HCT116 (cell line): ENCODE data around the gene KRT81. TPM values are rescaled to one million over a fixed set of nuclear protein-coding genes. Genes with fewer than 3 reads are reported as not detected.

Experiments
- ATAC-seq: fragments of 200-7000 bp; cut with Tn5 transposase; 2 replicates; pipeline ENCODE4 v1.9.1; 2020; ENCODE audit warnings: mild to moderate bottlenecking, moderate library complexity
- BruUV-seq: library from RNA; stranded (reverse); fragments of 400-500 nt; replicated peaks from 2 replicates; lab custom pipeline; 2021; lab: Mats Ljungman, UMichigan
- CTCF ChIA-PET: fragments of 300-600 bp; sonication (Branson Sonifier 250); formaldehyde crosslinking; loops from one replicate; lab custom pipeline; 2021; ENCODE audit warnings: antibody characterized with exemption; lab: Charles Lee
- POLR2A ChIA-PET: fragments of 300-600, 350-600 bp; sonication (Branson Sonifier 250); formaldehyde crosslinking; loops from one replicate; lab custom pipeline; 2021; ENCODE audit warnings: antibody characterized with exemption; lab: Charles Lee
- RAD21 ChIA-PET, 2 experiments: fragments of 300-600 bp; sonication (Branson Sonifier 250); formaldehyde crosslinking; loops; one replicate each; lab custom pipeline; 2023; ENCODE audit warnings: low total read pairs in 2 of 2; ENCODE audit not compliant: uncharacterized antibody in 2 of 2, unreplicated experiment in 2 of 2, low non-redundant PET in 1 of 2; lab: Charles Lee
- DNase-seq: peaks from one replicate; pipeline ENCODE4 v3.0.0-alpha.2; 2010; ENCODE audit warnings: low read depth, low spot score
- H2AFZ ChIP-seq: fragments of 200-600 bp; shearing (Covaris generic), sonication (generic); 2 replicates; pipeline ENCODE4 v1.6.1; 2017; ENCODE audit warnings: low read depth, mixed run types, mixed read lengths, antibody characterized with exemption, low read length; ENCODE audit not compliant: poor library complexity, severe bottlenecking
- H3K27ac ChIP-seq: 2 replicates; pipeline ENCODE4 v1.5.1; 2012; ENCODE audit warnings: low read depth, low read length
- H3K27me3 ChIP-seq: fragments of 200-600 bp; sonication (generic); 2 replicates; pipeline ENCODE4 v1.6.1; 2016; ENCODE audit warnings: mixed run types, low read length, mixed read lengths; ENCODE audit not compliant: insufficient read depth
- H3K36me3 ChIP-seq, 2 experiments: fragments of 200-500 bp in 1 of 2; fragments of 200-600 bp in 1 of 2; sonication (Bioruptor generic) in 1 of 2; sonication (generic) in 1 of 2; 2 replicates each; pipeline versions ENCODE4 v1.5.1 to v1.6.1; 2014 to 2016; ENCODE audit warnings: low read length in 2 of 2, inconsistent platforms in 1 of 2, mixed read lengths in 1 of 2, mixed run types in 1 of 2; ENCODE audit not compliant: insufficient read depth in 2 of 2, control insufficient read depth in 1 of 2
- H3K4me1 ChIP-seq, 2 experiments: fragments of 200-600 bp in 1 of 2; sonication (generic) in 1 of 2; 2 replicates each; pipeline versions ENCODE4 v1.5.1 to v1.6.1; 2012 to 2017; ENCODE audit warnings: low read length in 2 of 2, inconsistent platforms in 1 of 2, mild to moderate bottlenecking in 1 of 2, mixed read lengths in 1 of 2, mixed run types in 1 of 2, moderate library complexity in 1 of 2; ENCODE audit not compliant: insufficient read depth in 2 of 2, control insufficient read depth in 1 of 2
- H3K4me2 ChIP-seq: fragments of 200-600 bp; sonication (generic); 2 replicates; pipeline ENCODE4 v1.6.1; 2017; ENCODE audit warnings: mixed run types, low read length, mixed read lengths
- H3K4me3 ChIP-seq, 2 experiments: fragments of 200-600 bp in 1 of 2; sonication (generic) in 1 of 2; replicated peaks in 1 of 2; 2 replicates each; pipeline ENCODE4 v1.5.1; 2011 to 2016; ENCODE audit warnings: low read length in 2 of 2, control low read depth in 1 of 2, low read depth in 1 of 2, mild to moderate bottlenecking in 1 of 2, mixed read lengths in 1 of 2, mixed run types in 1 of 2
- H3K79me2 ChIP-seq: fragments of 200-600 bp; sonication (generic); 2 replicates; pipeline ENCODE4 v1.6.1; 2017; ENCODE audit warnings: mild to moderate bottlenecking, mixed run types, low read length, moderate library complexity, mixed read lengths; ENCODE audit not compliant: insufficient read depth
- H3K9ac ChIP-seq: fragments of 200-600 bp; sonication (generic); 2 replicates; pipeline ENCODE4 v1.6.1; 2016; ENCODE audit warnings: low read length, mixed read lengths
- H3K9me2 ChIP-seq: fragments of 200-600 bp; sonication (generic), shearing (Covaris generic); 2 replicates; pipeline ENCODE4 v1.6.1; 2017; ENCODE audit warnings: mixed run types, mild to moderate bottlenecking, moderate library complexity; ENCODE audit not compliant: insufficient read depth
- H3K9me3 ChIP-seq, 2 experiments: fragments of 200-500 bp in 1 of 2; fragments of 200-600 bp in 1 of 2; sonication (Bioruptor generic) in 1 of 2; sonication (generic) in 1 of 2; 2 replicates each; pipeline ENCODE4 v1.6.1; 2014 to 2017; ENCODE audit warnings: low read length in 2 of 2, mixed read lengths in 2 of 2, inconsistent platforms in 1 of 2, low read depth in 1 of 2, mild to moderate bottlenecking in 1 of 2, mixed run types in 1 of 2, moderate library complexity in 1 of 2; ENCODE audit not compliant: control insufficient read depth in 1 of 2, insufficient read depth in 1 of 2
- H4K20me1 ChIP-seq: fragments of 200-600 bp; sonication (generic), shearing (Covaris generic); 2 replicates; pipeline ENCODE4 v1.6.1; 2017; ENCODE audit warnings: mixed run types, mild to moderate bottlenecking, moderate library complexity; ENCODE audit not compliant: insufficient read depth
- FOSL1 ChIP-seq: IDR thresholded peaks from 2 replicates; pipeline ENCODE4 v1.6.1; 2012; ENCODE audit warnings: low read depth
- POLR2A ChIP-seq: IDR thresholded peaks from 2 replicates; pipeline ENCODE4 v1.7.0; 2011; ENCODE audit warnings: borderline replicate concordance; ENCODE audit not compliant: insufficient read depth, insufficient read length; ENCODE audit errors: extremely low read depth
- POLR2AphosphoS5 ChIP-seq: IDR thresholded peaks from 2 replicates; pipeline ENCODE4 v1.6.1; 2011; ENCODE audit warnings: mild to moderate bottlenecking, low read depth, low read length, moderate library complexity
- RAD21 ChIP-seq: IDR thresholded peaks from 2 replicates; pipeline ENCODE4 v1.6.1; 2012; ENCODE audit warnings: low read depth, mild to moderate bottlenecking
- YY1 ChIP-seq: IDR thresholded peaks from 2 replicates; pipeline ENCODE4 v1.6.1; 2011; ENCODE audit warnings: low read length, low read depth, moderate library complexity, mild to moderate bottlenecking; ENCODE audit not compliant: insufficient replicate concordance; ENCODE audit errors: extremely low read depth
- intact Hi-C: fragments of 100-400 bp; cut with micrococcal nuclease; formaldehyde crosslinking; loops from 2 replicates; pipeline ENCODE4 v1.10.0; 2022
- total RNA-seq: library from RNA; stranded (reverse); gene quantifications from one replicate; pipeline ENCODE4 v1.2.1, GENCODE V29; 2021; ENCODE audit not compliant: unreplicated experiment
- TF ChIP-seq, protein P1 (sequence below): IDR thresholded peaks from 2 replicates; pipeline ENCODE4 v1.6.1; 2012; ENCODE audit warnings: low read depth
- TF ChIP-seq, protein P2 (sequence below): IDR thresholded peaks from 2 replicates; pipeline ENCODE4 v1.6.1; 2011; ENCODE audit warnings: mild to moderate bottlenecking, low read length, moderate library complexity; ENCODE audit not compliant: insufficient replicate concordance; ENCODE audit errors: extremely low read depth

KRT81 gene
- total RNA-seq, 1 experiment from 2014 or later: 0.84 TPM

DNA sequence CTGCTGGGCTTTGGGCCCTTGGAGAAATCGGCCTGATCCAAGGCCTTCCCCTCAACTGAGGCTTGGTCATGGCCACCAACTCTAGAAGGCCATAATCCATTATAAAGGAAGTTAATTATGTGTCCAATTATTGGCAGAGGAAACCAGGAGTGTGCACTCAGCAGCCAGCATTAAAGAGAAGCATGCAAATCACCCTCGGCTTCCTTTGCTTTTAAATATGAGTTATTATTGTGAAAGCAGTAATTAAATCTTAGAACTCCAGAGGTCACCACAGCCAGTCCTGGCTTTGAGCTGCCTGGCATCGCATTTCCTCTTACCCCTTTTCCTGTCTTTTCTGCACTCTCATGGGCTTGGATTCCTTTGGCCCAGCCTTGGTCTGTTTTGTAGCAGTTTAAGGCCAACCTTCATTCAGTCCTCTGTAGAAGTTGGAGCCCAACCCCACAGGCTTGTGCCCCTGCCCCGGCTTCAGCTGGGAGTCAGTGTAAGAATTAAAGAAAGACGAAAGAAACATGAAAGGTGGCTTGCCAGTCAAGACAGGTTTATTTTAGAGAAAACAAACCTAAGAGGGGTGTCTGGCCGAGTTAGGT is 31.6 kb downstream of the KRT81 start:
- no peaks in the 10 kb centered on the region for H3K79me2 ChIP-seq
- no peak overlapping the region for H3K4me3 ChIP-seq
- H3K9ac ChIP-seq: no peak overlapping the region
- H3K27ac ChIP-seq: no peak overlapping the region
- ChIA-PET POLR2A (interaction anchor here (2.1 kb wide), 1 partner anchor 20 kb away, joined by 6 read pairs; no protein-coding TSS in a partner anchor), RAD21 (no interaction called here), CTCF (interaction anchor here (1.6 to 2.2 kb wide), 2 partner anchors 19 to 68 kb away, joined by 8 to 13 read pairs; no protein-coding TSS in a partner anchor)
- no peaks in the 10 kb centered on the region for H3K36me3 ChIP-seq
- H3K9me3 ChIP-seq: no peaks in the 10 kb centered on the region
- no TSS peak for BruUV-seq
- H3K27me3 ChIP-seq: no peaks in the 10 kb centered on the region
- ATAC-seq: no peak
- H3K4me2 ChIP-seq: peak overlapping the region; percentile 33; the same call in 1 of the 2 replicates
- intact Hi-C loops: no loop called here
- TF ChIP-seq, protein P1, sequence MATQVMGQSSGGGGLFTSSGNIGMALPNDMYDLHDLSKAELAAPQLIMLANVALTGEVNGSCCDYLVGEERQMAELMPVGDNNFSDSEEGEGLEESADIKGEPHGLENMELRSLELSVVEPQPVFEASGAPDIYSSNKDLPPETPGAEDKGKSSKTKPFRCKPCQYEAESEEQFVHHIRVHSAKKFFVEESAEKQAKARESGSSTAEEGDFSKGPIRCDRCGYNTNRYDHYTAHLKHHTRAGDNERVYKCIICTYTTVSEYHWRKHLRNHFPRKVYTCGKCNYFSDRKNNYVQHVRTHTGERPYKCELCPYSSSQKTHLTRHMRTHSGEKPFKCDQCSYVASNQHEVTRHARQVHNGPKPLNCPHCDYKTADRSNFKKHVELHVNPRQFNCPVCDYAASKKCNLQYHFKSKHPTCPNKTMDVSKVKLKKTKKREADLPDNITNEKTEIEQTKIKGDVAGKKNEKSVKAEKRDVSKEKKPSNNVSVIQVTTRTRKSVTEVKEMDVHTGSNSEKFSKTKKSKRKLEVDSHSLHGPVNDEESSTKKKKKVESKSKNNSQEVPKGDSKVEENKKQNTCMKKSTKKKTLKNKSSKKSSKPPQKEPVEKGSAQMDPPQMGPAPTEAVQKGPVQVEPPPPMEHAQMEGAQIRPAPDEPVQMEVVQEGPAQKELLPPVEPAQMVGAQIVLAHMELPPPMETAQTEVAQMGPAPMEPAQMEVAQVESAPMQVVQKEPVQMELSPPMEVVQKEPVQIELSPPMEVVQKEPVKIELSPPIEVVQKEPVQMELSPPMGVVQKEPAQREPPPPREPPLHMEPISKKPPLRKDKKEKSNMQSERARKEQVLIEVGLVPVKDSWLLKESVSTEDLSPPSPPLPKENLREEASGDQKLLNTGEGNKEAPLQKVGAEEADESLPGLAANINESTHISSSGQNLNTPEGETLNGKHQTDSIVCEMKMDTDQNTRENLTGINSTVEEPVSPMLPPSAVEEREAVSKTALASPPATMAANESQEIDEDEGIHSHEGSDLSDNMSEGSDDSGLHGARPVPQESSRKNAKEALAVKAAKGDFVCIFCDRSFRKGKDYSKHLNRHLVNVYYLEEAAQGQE: no peak
- TF ChIP-seq POLR2AphosphoS5 (no peak), YY1 (no peak), RAD21 (0 out of 2 replicates have a peak, but pooled peaks have one; percentile 2), POLR2A (no peak), FOSL1 (no peak)
- TF ChIP-seq, protein P2, sequence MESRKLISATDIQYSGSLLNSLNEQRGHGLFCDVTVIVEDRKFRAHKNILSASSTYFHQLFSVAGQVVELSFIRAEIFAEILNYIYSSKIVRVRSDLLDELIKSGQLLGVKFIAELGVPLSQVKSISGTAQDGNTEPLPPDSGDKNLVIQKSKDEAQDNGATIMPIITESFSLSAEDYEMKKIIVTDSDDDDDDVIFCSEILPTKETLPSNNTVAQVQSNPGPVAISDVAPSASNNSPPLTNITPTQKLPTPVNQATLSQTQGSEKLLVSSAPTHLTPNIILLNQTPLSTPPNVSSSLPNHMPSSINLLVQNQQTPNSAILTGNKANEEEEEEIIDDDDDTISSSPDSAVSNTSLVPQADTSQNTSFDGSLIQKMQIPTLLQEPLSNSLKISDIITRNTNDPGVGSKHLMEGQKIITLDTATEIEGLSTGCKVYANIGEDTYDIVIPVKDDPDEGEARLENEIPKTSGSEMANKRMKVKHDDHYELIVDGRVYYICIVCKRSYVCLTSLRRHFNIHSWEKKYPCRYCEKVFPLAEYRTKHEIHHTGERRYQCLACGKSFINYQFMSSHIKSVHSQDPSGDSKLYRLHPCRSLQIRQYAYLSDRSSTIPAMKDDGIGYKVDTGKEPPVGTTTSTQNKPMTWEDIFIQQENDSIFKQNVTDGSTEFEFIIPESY: no peak
- H3K9me2 ChIP-seq: no peaks in the 10 kb centered on the region
- peaks cover 17 to 25% of the 10 kb centered on the region in 2 experiments for H3K4me1 ChIP-seq
- no peaks in the 10 kb centered on the region for H4K20me1 ChIP-seq
- peak overlapping the region; percentile 3 for H2AFZ ChIP-seq
- no peak for DNase-seq
